ENCODE measurements around the gene KIF18B.
A peak's percentile ranks its signal among the peaks of the same experiment; 100 is the strongest.

The KIF18B gene

DNA sequence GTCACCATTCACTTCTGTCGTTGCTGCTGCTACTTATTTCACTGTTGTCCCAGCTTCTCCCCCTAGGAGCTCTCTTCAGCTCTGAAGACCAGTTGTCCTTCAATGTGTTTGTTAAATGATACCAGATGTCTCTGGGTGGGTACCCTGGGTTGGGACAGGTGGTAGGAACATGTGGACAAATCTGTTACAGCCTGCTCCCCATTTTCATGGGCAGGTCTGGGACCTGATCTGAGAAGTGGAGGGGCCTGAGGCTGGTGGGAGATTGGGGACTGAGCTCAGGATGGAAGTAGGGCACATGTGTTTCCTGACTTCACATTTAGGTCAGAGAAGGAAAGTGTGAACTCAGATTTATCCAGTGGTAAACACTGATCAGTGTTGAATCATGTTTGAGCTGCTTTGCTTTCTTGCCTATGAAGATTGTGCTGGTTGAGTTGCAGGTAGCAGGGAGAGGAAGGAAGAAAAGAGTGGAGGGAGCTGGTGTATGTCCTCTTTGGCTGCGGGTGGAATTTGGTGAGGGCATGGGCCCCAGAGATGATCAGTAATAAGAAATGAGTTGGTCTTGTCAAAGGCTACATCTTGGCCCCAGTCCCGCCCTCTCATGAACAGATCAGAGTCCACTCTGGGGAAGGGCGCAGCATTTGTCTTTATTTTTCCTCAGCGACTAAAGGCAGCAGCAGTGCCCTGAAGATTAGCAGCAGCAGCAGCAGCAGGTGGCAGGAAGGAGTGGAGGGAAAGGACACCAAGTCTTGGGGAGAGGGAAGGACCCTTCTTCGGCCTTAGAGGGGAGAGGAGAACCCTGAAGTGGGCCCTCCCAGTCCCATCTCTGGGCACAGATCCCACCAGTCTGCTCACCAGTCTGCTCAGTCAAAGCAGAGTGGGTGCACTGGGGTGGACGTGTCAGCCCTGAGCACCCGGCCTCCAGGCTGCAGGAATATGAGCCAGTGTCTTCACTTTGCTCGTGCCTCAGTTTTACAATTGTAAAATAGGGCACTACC lies 42.3 kb downstream of the KIF18B start:
- DNase-seq (ENCODE audit: low spot score), result no peak

DNA sequence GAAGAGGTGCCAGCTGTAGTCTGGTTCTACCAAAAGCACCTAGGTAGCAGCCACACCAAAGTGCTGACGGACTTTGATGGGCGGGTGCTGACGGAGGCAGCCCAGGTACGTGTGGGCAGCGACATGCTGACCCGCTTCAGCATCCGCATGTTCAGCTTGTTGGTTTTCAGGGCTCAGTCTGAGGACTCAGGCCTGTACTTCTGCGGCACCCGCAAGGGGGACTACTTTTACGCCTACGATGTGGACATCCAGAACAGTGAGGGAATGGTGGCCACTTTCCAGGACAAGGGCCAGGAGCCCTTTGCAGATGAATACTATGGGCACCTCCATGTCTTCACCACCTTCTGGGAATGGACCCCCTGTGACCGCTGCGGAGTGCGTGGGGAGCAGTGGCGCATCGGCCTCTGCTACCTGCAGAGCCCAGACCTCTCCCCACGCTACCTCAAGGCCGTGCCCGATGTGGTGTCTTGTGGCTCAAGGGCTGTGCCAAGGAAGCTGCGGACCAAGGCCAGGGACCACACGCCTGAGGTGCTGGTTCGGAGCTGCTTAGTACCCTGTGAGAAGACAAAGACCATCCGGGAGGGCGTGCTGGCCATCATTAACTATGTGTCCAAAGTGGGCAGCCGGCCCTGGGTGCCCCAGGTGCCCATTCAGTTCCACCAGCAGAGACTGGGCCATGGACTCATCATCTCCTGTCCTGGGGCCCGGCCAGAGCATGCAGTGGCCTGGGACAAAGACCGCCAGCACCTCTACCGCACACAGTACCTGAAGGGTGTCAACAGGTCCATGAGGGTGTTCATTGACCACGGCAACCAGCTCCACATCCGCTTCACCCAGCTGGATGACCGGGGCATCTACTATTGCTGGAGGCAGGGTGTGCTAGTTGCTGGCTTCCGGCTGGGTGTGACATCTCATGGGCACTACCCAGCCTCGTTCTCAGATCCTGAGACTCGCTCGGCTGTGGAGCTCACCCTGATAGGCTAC lies 43.3 kb downstream of the KIF18B start:
- DNase-seq (ENCODE audit: low spot score), result no peak

- DNase-seq (ENCODE audit: low spot score), result no peak
Observed at GRCh38 chr17:44903012-44903685, 44.4 kb downstream of the KIF18B start.

DNA sequence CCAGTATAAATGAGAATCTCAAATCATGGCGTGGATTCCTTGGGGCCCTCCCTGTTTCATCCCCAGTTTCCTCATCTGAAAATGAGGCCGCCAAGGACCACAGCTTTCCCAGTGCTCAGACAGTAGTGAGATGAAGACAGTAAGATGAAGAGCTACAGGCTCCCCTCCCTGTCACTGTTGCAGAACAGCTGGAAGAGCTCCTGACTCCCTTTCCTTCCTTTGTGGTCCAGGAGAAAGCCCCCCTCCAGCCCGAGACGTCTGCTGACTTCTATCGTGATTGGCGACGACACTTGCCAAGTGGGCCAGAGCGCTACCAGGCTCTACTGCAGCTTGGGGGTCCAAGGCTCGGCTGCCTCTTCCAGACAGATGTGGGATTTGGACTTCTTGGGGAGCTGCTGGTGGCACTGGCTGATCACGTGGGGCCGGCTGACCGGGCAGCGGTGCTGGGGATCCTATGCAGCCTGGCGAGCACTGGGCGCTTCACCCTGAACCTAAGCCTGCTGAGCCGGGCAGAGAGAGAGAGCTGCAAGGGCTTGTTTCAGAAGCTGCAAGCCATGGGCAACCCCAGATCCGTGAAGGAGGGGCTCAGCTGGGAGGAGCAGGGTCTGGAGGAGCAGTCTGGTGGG lies 45.3 kb downstream of the KIF18B start:
- DNase-seq (ENCODE audit: low spot score), result no peak

DNA sequence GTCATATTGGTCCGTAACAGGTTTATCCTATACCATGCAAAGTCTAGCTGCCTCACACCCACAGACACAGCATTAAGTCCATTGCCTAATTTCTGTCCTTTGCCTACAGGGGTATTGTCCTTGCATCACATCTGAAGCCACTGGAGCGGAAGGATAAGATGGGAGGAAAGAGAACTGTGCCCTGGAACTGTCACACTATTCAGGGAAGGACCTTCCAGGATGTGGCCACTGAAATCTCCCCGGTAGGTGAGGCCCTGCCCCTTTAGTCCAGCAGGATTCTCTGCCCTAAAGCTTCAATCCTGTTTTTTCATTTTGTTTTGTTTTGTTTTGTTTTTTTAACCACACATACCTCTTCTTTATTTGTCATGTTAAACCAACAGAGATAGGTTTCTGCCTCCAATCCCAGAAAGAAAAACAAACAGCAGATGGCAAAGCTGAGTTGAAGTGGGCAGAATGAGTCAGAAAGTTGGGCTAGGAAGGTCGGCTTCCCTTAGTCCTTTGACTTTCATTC lies 46.1 kb downstream of the KIF18B start:
- DNase-seq (ENCODE audit: low spot score), result no peak

DNA sequence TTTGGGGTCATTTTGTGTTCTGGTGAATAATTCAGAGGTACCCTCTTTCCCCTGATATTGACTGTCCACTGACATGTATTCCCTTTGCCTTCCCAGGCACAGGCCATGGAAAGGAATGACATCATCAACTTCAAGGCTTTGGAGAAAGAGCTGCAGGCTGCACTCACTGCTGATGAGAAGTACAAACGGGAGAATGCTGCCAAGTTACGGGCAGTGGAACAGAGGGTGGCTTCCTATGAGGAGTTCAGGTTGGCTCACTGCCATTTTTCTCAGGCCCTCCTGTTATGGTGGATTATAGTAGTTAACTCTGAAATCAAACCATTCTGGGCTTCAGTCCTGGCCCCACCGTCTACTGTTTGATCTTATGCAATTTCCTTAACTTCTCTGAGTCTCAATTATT lies 46.7 kb downstream of the KIF18B start:
- peak; percentile 18 for DNase-seq (ENCODE audit: low spot score)

GRCh38 chr17:44899074-44899782 lies 48.3 kb downstream of the KIF18B start, which contains the start of gene EFTUD2:
Gene EFTUD2, minus strand, starts transcription at chr17:44899445. Its CDS starts 4,924 bp downstream, at chr17:44894521.
- peak; percentile 93 for DNase-seq (ENCODE audit: low spot score)

GRCh38 chr17:44898768-44899073 lies 48.9 kb downstream of the KIF18B start:
- peak; percentile 42 for DNase-seq (ENCODE audit: low spot score)

DNA sequence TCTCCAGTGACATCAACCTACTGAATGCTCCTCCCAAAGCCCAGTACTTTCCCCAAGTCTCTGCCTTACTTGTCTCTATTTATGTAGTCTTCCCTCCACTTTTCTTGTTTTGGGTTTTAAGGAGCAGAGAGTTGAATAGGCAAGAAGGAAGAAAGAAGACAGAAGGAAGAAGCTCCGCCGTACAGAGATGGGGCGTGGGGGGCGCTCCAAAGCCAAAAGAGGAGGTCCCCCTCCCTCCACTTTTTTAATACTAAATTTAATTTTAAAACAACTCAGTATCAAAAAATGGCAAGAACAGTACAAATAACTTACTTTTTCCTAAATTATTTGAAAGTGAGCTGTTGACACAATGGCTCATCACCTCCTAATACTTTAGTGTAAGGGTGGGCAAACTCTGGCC lies 52.9 kb downstream of the KIF18B start:
- DNase-seq (ENCODE audit: low spot score), result no peak

DNA sequence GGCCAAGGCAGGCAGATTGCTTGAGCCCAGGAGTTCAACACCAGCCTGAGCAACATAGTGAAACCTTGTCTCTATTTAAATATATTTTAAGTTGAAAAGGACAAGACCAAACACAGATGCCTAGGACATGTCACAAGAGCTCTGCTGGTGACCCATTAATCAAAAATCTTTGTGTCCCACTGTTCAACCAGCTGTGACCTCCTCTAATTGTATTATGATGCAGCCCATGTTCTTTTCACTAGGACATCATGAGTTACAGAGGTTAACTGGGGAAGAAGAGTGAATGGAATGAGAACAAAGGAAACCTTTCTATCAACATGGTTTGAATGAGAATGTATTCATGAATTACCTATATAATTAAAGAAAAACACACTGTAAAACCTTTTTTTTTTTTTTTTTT lies 55.3 kb downstream of the KIF18B start:
- no peak for DNase-seq (ENCODE audit: low spot score)

- no peak for DNase-seq (ENCODE audit: low spot score)
Observed at GRCh38 chr17:44889003-44889402, 58.6 kb downstream of the KIF18B start.

DNA sequence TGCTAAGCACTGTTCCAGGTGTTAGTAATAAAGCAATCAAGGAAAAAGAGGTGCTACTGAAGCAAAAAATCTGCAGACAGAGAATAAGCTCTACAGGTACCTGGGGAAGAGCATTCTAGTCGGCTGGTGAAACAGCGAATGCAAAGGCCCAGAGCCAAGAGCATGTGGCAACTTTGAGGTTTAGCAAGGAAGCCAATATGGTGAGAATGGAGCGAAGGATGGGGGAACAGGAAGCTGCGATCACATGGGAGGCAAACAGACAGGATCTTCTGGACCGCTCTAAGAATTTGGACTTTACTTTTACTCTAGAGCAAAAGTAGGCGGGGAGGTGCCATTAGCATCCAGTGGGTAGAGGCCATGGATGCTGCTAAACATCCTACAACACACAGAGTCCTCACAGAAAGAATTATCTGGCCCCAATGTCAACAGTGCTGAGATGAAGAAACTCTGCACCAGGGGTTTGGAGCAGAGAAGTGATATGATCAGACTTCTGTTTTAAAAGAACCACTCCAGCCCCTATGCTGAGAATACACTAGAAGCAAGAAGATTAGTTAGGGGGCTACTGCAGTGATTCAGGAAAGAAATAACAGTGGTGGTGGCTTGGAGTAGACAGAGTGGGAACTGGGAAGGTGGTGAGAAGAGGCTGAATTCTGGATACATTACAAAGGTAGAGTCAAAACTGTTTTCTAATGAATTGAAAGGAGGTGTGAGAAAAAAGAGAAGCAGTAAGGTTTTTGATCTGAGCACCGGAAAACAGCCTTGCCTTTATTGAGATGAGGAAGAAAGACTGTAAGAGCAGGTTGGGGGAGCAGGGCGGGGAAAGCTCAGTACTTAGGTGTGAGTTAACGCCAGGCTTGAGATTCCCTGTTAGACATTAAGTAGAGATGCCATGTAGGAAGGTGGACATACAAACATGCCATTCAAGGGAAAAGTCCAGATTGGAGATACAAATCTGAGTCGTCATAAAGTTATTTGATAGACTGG lies 59.3 kb downstream of the KIF18B start:
- DNase-seq (ENCODE audit: low spot score), result no peak

DNA sequence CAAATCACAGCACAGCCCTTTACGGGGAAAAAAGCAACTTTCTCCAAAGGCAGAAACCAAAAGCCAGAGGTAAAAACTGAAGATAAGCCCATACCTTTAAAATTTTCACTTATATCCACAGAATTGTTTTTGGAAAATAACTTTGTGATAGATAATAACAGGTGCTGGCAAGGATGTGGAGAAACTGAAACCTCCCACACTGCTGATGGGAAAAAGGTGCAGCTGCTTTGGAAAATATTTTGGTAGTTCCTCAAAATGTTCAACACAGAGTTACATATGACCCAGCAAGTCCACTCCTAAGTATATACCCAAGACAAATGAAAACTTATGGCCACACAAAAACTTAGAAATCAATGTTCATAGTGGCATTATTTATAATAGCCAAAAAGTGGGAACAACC lies 60.6 kb downstream of the KIF18B start:
- DNase-seq (ENCODE audit: low spot score), result no peak

DNA sequence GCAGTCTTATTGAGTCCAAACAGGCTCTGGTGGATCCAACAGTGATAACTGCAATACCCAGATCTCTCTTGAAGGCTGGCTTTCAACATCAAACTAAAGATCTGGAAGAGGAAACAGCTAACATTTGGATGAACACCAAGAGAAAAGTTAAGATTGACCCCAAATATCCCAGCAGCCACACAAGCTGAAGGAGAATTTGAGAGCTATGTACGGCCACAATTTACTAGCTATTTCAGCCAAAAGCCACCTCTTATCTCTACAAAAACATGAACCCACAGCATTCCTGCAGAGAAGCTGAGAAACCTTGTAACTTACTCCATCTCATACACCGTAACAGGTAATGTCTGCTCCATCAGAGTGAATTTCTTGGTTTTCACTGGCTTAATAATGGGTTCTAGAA lies 62.6 kb downstream of the KIF18B start:
- no peak for DNase-seq (ENCODE audit: low spot score)

DNA sequence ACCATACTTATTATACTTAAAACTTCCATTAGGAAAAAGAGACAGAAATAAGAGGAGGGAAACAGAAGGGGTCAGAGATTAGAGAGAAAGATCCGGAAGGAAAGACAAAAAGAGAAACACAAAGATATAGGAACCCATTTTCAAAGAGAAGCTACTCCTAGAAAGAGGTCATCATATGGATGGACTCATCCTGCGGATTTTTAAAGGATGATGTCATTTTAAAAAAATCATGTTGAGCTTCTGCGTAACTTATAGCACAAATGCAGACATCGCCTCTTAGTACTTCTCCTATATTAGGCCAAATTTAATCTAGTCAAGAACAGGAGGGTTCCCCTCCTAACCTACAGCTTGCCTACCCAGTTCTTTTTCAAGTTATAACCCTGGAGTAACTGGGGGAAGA lies 66.4 kb downstream of the KIF18B start:
- DNase-seq (ENCODE audit: low spot score), result no peak

DNA sequence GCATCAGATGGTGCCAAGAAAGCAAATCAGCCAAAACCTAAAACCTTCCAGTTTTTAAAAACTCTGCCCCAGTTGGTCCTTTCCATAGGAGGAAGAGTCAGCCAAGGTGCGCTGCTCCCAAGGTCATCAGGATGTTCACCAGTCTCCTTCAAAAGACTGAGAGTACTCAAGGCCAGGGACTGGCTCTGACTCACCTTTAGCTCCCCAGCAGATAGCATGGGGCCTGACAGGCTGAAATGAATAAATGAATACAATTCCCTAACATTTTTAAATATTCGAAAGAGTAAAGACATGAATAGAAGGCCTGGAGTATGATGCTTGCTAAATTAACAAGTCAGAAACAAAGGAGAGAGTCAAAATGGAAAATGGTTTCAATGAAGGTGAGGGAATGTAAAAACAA lies 67.5 kb downstream of the KIF18B start:
- DNase-seq (ENCODE audit: low spot score), result no peak

DNA sequence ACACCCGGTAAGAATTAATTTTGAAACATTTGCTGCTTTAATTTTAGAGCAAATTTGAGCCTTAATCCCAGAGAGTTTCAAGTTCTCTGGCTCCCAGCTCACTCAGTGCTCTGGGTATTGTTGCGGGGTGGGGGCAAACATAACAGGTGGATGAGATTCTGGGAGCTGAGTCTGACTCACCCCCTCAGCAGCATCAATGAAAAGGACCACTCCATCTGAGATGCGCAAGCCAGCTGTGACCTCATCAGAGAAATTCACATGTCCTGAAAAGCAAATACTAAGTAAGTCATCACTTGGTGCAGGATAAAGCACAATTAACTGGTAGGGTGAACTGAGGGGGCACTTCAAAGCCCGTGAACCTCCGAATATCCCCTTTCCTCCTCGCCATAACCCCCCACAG lies 68.2 kb downstream of the KIF18B start:
- no peak for DNase-seq (ENCODE audit: low spot score)

DNA sequence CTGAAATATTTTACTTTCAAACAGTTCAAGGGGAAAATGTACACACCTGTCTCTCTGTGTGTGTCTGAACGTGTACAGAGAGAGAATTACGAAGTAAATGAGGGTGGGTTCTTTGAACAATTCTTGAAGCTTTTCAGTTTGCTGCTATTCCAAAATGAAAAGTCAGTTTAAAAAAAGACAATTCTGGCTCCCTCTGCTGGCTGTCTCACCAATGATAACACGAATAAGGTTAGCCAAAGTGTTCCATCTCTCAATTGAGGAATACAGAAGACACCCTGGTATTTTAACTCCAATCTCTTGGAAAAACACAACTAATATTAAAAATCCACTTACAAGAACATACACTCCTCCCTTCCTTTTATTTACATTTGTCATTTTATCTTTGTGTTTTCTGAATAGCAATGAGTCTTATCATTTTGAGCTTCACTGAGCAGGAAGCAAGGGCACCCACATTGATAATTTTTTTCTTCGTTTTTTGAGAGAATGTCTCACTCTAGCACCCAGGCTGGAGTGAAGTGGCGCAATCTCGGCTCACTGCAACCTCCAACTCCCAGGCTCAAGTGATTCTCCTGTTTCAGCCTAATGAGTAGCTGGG lies 68.8 kb downstream of the KIF18B start:
- DNase-seq (ENCODE audit: low spot score), result peak; percentile 39

GRCh38 chr17:44877121-44877520 lies 70.5 kb downstream of the KIF18B start:
- DNase-seq (ENCODE audit: low spot score), result no peak

Measured in hematopoietic multipotent progenitor cell treated with erythropoietin and hydrocortisone succinate and interleukin-3 and kit ligand, for 15 days (in vitro differentiated cells).